ENCODE measurements around the gene AHCYL2. TPM values are rescaled to one million over a fixed set of nuclear protein-coding genes. Genes with fewer than 3 reads are reported as not detected.

Gene AHCYL2
- total and polyA plus RNA-seq, 2 experiments from 2014 or later: 7.8 to 29.4 TPM

GRCh38 chr7:129464194-129464593, 239.4 kb downstream of the AHCYL2 start (continued):
- no peak for TF ChIP-seq ZNF462 (CRISPR knock-in tag; IDR thresholded peaks at IDR 0.05)
- TF ChIP-seq JUNB (IDR thresholded peaks at IDR 0.05; ENCODE audit: unreplicated experiment): no peak
- TF ChIP-seq ETS1 (IDR thresholded peaks at IDR 0.05): no peak

- ATAC-seq: no peak
- no peaks in the 10 kb centered on the region for H3K79me2 ChIP-seq (replicated peaks; ENCODE audit: insufficient read depth)
- Mint-ChIP-seq H3K4me3 (no peak overlapping the region), H3K4me1 (peaks cover 13% of the 10 kb centered on the region), H3K27ac (no peak overlapping the region), H3K36me3 (ENCODE audit: low read depth) (no peaks in the 10 kb centered on the region), H3K9me3 (no peaks in the 10 kb centered on the region), H3K27me3 (ENCODE audit: insufficient read depth, low read depth, poor library complexity) (no peaks in the 10 kb centered on the region)
- DNase-seq (ENCODE audit: low spot score): no peak
- H3K4me2 ChIP-seq: no peak overlapping the region
- TF ChIP-seq NANOG (IDR thresholded peaks at IDR 0.05; ENCODE audit: borderline replicate concordance) (no peak), STAT1 (IDR thresholded peaks at IDR 0.05; ENCODE audit: unreplicated experiment) (no peak), ETS1 (IDR thresholded peaks at IDR 0.05) (no peak), REST (IDR thresholded peaks at IDR 0.05; ENCODE audit: unreplicated experiment) (no peak)
- no peak overlapping the region for H3K4me3 ChIP-seq
- peaks cover 16% of the 10 kb centered on the region for H3K36me3 ChIP-seq (ENCODE audit: insufficient read depth)
- H3K9me2 ChIP-seq (ENCODE audit: insufficient read depth): no peaks in the 10 kb centered on the region
- no peaks in the 10 kb centered on the region; the same call in 1 of the 2 replicates for H4K20me1 ChIP-seq (replicated peaks; ENCODE audit: insufficient read depth)
- no peak overlapping the region for H2AFZ ChIP-seq
- peaks cover 9% of the 10 kb centered on the region for H3K4me1 ChIP-seq (ENCODE audit: insufficient read depth)
- H3F3A ChIP-seq (replicated peaks; ENCODE audit: low read depth): no peaks in the 10 kb centered on the region
- H3K27ac ChIP-seq (ENCODE audit: low read depth): no peak overlapping the region
- no peaks in the 10 kb centered on the region for H3K27me3 ChIP-seq (ENCODE audit: insufficient read depth)
Observed at GRCh38 chr7:129465080-129465479, 240.2 kb downstream of the AHCYL2 start.

Data from GM23338 (cell line).